Measurements from ENCODE around the gene NFE2L3. TPM values are rescaled to one million over a fixed set of nuclear protein-coding genes. Genes with fewer than 3 reads are reported as not detected.
"Not testable (repeated sequence)": the region's sequence is repeated elsewhere in the genome, so short reads cannot be mapped to it uniquely, and the experiment has no call there.

Gene NFE2L3
- total RNA-seq, 2 experiments from 2014 or later = 9.7 to 10.4 TPM

- ATAC-seq (no peak), DNase-seq (no peak)
- peaks cover 91% of the 10 kb centered on the region for H3K36me3 Mint-ChIP-seq (ENCODE audit: low read depth)
- H3K27ac Mint-ChIP-seq = peak overlapping the region; percentile 24
- no peaks in the 10 kb centered on the region for H3K9me3 Mint-ChIP-seq (ENCODE audit: insufficient read depth)
- no peak overlapping the region for H3K4me3 Mint-ChIP-seq
- ChIA-PET POLR2A (interaction anchor here (0.8 to 8.9 kb wide), 14 partner anchors 9 to 108 kb away, joined by 3 to 180 read pairs (median 6); partner anchors contain the start of genes CBX3, HNRNPA2B1 and NFE2L3), CTCF (interaction anchor here (0.6 to 4.0 kb wide), 14 partner anchors 10 to 296 kb away, joined by 3 to 63 read pairs (median 5); no protein-coding TSS in a partner anchor)
- peaks cover 86% of the 10 kb centered on the region for H3K4me1 Mint-ChIP-seq (ENCODE audit: low read depth)
- no peaks in the 10 kb centered on the region for H3K27me3 Mint-ChIP-seq (ENCODE audit: low read depth)
Observed at GRCh38 chr7:26188957-26189541, 37.1 kb downstream of the NFE2L3 start.

- Mint-ChIP-seq H3K9me3 (ENCODE audit: insufficient read depth) (no peaks in the 10 kb centered on the region), H3K4me1 (ENCODE audit: low read depth) (peaks cover 92% of the 10 kb centered on the region), H3K27ac (peak overlapping the region; percentile 24), H3K4me3 (no peak overlapping the region), H3K36me3 (ENCODE audit: low read depth) (peaks cover 91% of the 10 kb centered on the region), H3K27me3 (ENCODE audit: low read depth) (no peaks in the 10 kb centered on the region)
- ChIA-PET CTCF (interaction anchor here (0.9 to 4.0 kb wide), 5 partner anchors 95 to 175 kb away, joined by 4 to 63 read pairs (median 11); no protein-coding TSS in a partner anchor), POLR2A (interaction anchor here (1.5 to 8.9 kb wide), 10 partner anchors 9 to 101 kb away, joined by 3 to 180 read pairs (median 12); partner anchors contain the start of genes CBX3, HNRNPA2B1 and NFE2L3)
- ATAC-seq (no peak), DNase-seq (no peak)
Observed at GRCh38 chr7:26189697-26190096, 37.7 kb downstream of the NFE2L3 start.

- ATAC-seq (no peak), DNase-seq (no peak)
- ChIA-PET POLR2A (interaction anchor here (1.6 to 12.0 kb wide), 7 partner anchors 8 to 101 kb away, joined by 4 to 187 read pairs (median 39); partner anchors contain the start of genes CBX3, HNRNPA2B1 and NFE2L3), CTCF (interaction anchor here (0.9 to 12.8 kb wide), 7 partner anchors 16 to 175 kb away, joined by 3 to 222 read pairs (median 11); no protein-coding TSS in a partner anchor)
- H3K36me3 Mint-ChIP-seq (ENCODE audit: low read depth) = peaks cover 88% of the 10 kb centered on the region
- H3K27ac Mint-ChIP-seq = peak overlapping the region; percentile 1
- no peak overlapping the region for H3K4me3 Mint-ChIP-seq
- H3K4me1 Mint-ChIP-seq (ENCODE audit: low read depth) = peaks cover 90% of the 10 kb centered on the region
- H3K9me3 Mint-ChIP-seq (ENCODE audit: insufficient read depth) = no peaks in the 10 kb centered on the region
- no peaks in the 10 kb centered on the region for H3K27me3 Mint-ChIP-seq (ENCODE audit: low read depth)
Observed at GRCh38 chr7:26190417-26190869, 38.4 kb downstream of the NFE2L3 start.

- no peak for ATAC-seq
- no peaks in the 10 kb centered on the region for H3K27me3 Mint-ChIP-seq (ENCODE audit: low read depth)
- H3K4me3 Mint-ChIP-seq = peak overlapping the region; percentile 100
- H3K27ac Mint-ChIP-seq = peak overlapping the region; percentile 48
- peaks cover 92% of the 10 kb centered on the region for H3K36me3 Mint-ChIP-seq (ENCODE audit: low read depth)
- ChIA-PET CTCF (interaction anchor here (0.7 to 12.8 kb wide), 12 partner anchors 12 to 299 kb away, joined by 3 to 222 read pairs (median 5); no protein-coding TSS in a partner anchor), POLR2A (interaction anchor here (0.6 to 12.0 kb wide), 18 partner anchors 8 to 300 kb away, joined by 3 to 187 read pairs (median 5); partner anchors contain the start of genes CBX3, HNRNPA2B1, NFE2L3 and SNX10)
- no peaks in the 10 kb centered on the region for H3K9me3 Mint-ChIP-seq (ENCODE audit: insufficient read depth)
- DNase-seq = no peak
- peaks cover 91% of the 10 kb centered on the region for H3K4me1 Mint-ChIP-seq (ENCODE audit: low read depth)
Observed at GRCh38 chr7:26191233-26191973, 39.4 kb downstream of the NFE2L3 start.

GRCh38 chr7:26191974-26192479 lies 40.0 kb downstream of the NFE2L3 start:
- Mint-ChIP-seq H3K9me3 (ENCODE audit: insufficient read depth) (no peaks in the 10 kb centered on the region), H3K27me3 (ENCODE audit: low read depth) (no peaks in the 10 kb centered on the region), H3K4me3 (peak overlapping the region; percentile 100), H3K36me3 (ENCODE audit: low read depth) (peaks cover 92% of the 10 kb centered on the region), H3K4me1 (ENCODE audit: low read depth) (peaks cover 90% of the 10 kb centered on the region), H3K27ac (peak overlapping the region; percentile 58)
- no peak for DNase-seq
- ChIA-PET POLR2A (interaction anchor here (0.6 to 12.0 kb wide), 22 partner anchors 7 to 301 kb away, joined by 3 to 187 read pairs (median 5); partner anchors contain the start of genes CBX3, HNRNPA2B1, NFE2L3 and SNX10), CTCF (interaction anchor here (0.7 to 12.8 kb wide), 12 partner anchors 9 to 299 kb away, joined by 3 to 222 read pairs (median 6); no protein-coding TSS in a partner anchor)
- no peak for ATAC-seq

GRCh38 chr7:26192485-26193087 lies 40.6 kb downstream of the NFE2L3 start:
- POLR2A ChIA-PET = interaction anchor here (0.7 to 12.0 kb wide), 25 partner anchors 6 to 301 kb away, joined by 3 to 187 read pairs (median 7); partner anchors contain the start of genes CBX3, HNRNPA2B1, NFE2L3 and SNX10
- peak overlapping the region; percentile 62 for H3K27ac Mint-ChIP-seq
- peaks cover 88% of the 10 kb centered on the region for H3K4me1 Mint-ChIP-seq (ENCODE audit: low read depth)
- no peak for ATAC-seq
- DNase-seq = no peak
- CTCF ChIA-PET = interaction anchor here (0.7 to 12.8 kb wide), 9 partner anchors 9 to 300 kb away, joined by 3 to 222 read pairs (median 6); no protein-coding TSS in a partner anchor
- H3K4me3 Mint-ChIP-seq = peak overlapping the region; percentile 100
- no peaks in the 10 kb centered on the region for H3K9me3 Mint-ChIP-seq (ENCODE audit: insufficient read depth)
- H3K36me3 Mint-ChIP-seq (ENCODE audit: low read depth) = peaks cover 93% of the 10 kb centered on the region
- no peaks in the 10 kb centered on the region for H3K27me3 Mint-ChIP-seq (ENCODE audit: low read depth)

- Mint-ChIP-seq H3K4me3 (peak overlapping the region; percentile 100), H3K9me3 (ENCODE audit: insufficient read depth) (no peaks in the 10 kb centered on the region), H3K36me3 (ENCODE audit: low read depth) (peaks cover 94% of the 10 kb centered on the region), H3K27me3 (ENCODE audit: low read depth) (no peaks in the 10 kb centered on the region), H3K4me1 (ENCODE audit: low read depth) (peaks cover 78% of the 10 kb centered on the region), H3K27ac (peak overlapping the region; percentile 86)
- ChIA-PET POLR2A (interaction anchor here (0.6 to 12.0 kb wide), 19 partner anchors 5 to 301 kb away, joined by 3 to 187 read pairs (median 9); partner anchors contain the start of genes CBX3, HNRNPA2B1 and NFE2L3), CTCF (interaction anchor here (1.5 to 12.8 kb wide), 6 partner anchors 10 to 172 kb away, joined by 3 to 222 read pairs (median 14); no protein-coding TSS in a partner anchor)
- ATAC-seq (peak; percentile 6), DNase-seq (no peak)
Observed at GRCh38 chr7:26193432-26194207, 41.6 kb downstream of the NFE2L3 start.

- Mint-ChIP-seq H3K4me1 (ENCODE audit: low read depth) (peaks cover 68% of the 10 kb centered on the region), H3K4me3 (peak overlapping the region; percentile 100), H3K36me3 (ENCODE audit: low read depth) (peaks cover 95% of the 10 kb centered on the region), H3K27ac (peak overlapping the region; percentile 86)
- not testable (repeated sequence) for DNase-seq; H3K9me3 Mint-ChIP-seq (ENCODE audit: insufficient read depth); H3K27me3 Mint-ChIP-seq (ENCODE audit: low read depth)
- CTCF ChIA-PET = interaction anchor here (1.1 to 12.8 kb wide), 5 partner anchors 10 to 170 kb away, joined by 3 to 222 read pairs (median 23); partner anchors contain the start of gene NFE2L3
- ATAC-seq = peak; percentile 1
- POLR2A ChIA-PET = interaction anchor here (0.6 to 12.0 kb wide), 17 partner anchors 4 to 302 kb away, joined by 3 to 187 read pairs (median 9); partner anchors contain the start of genes CBX3 and HNRNPA2B1
Observed at GRCh38 chr7:26194764-26195163, 42.8 kb downstream of the NFE2L3 start.

GRCh38 chr7:26195182-26195581 lies 43.2 kb downstream of the NFE2L3 start:
- CTCF ChIA-PET = interaction anchor here (1.1 to 12.8 kb wide), 5 partner anchors 9 to 170 kb away, joined by 3 to 222 read pairs (median 23); partner anchors contain the start of gene NFE2L3
- Mint-ChIP-seq H3K4me3 (peak overlapping the region; percentile 100), H3K4me1 (ENCODE audit: low read depth) (peaks cover 65% of the 10 kb centered on the region), H3K9me3 (ENCODE audit: insufficient read depth) (no peaks in the 10 kb centered on the region), H3K27ac (peak overlapping the region; percentile 73), H3K36me3 (ENCODE audit: low read depth) (peaks cover 96% of the 10 kb centered on the region), H3K27me3 (ENCODE audit: low read depth) (no peaks in the 10 kb centered on the region)
- POLR2A ChIA-PET = interaction anchor here (0.6 to 12.0 kb wide), 16 partner anchors 4 to 302 kb away, joined by 3 to 187 read pairs (median 10); partner anchors contain the start of genes CBX3 and HNRNPA2B1
- DNase-seq = no peak
- peak; percentile 1 for ATAC-seq
